ENCODE measurements around the gene RTEL1.
"Not testable (repeated sequence)": the region's sequence is repeated elsewhere in the genome, so short reads cannot be mapped to it uniquely, and the experiment has no call there.

Gene RTEL1

DNA sequence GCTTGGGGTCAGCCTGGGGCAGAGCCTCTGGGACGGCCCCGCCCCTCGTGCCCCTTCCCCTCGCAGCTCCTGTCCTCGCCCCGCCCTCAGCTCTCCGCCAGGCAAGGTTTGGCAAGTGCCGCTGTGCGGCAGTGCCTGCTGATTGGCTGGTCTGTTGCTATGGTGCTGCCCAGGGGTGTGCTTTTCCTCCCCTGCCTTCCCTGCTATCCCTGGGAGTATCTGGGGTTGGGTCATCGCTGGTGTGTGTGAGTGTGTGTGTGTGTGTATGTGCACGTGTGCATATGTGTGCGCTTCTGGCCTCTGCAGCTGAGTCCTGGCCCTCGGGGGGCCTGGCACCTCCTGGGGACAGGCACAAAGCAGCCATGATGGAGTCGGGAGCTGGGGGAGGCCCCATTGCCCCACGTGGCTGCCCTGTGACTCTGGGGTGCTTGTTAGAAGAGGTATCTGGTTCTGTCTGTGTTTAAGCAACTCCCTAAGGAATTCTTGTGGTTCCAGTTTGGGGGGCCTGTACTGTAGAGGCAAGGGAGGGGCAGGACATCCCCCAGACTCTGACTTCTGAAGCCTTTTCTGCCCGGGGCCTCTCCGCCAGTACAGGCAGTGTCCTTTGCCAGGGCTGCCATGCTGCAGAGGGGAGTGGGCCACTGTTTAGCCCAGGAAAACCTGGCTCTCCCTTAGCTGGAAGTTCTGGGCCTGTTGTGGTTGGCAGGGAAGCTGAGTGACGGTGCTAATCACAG, 6.9 kb downstream of the RTEL1 start:
- no peak for DNase-seq (ENCODE audit: low read depth, low spot score)

DNA sequence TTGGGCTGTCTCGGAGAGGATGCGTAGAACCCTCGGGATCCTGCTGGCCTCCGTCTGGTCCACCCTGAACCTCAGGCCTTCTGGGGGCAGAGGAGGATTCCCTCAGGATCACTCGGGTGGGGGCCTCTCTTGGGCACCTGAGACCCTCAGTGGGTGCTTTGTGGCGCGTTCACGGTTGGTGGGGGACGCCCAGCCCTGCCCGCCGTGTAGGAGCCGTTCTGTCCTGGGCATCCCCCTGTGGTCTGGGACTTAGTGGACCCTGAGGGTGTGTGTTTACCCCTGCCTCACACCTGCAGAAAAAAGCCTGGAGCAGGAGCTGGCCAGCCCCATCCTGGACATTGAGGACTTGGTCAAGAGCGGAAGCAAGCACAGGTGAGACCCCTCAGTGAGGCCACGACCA, 7.6 kb downstream of the RTEL1 start:
- DNase-seq (ENCODE audit: low read depth, low spot score): no peak

DNA sequence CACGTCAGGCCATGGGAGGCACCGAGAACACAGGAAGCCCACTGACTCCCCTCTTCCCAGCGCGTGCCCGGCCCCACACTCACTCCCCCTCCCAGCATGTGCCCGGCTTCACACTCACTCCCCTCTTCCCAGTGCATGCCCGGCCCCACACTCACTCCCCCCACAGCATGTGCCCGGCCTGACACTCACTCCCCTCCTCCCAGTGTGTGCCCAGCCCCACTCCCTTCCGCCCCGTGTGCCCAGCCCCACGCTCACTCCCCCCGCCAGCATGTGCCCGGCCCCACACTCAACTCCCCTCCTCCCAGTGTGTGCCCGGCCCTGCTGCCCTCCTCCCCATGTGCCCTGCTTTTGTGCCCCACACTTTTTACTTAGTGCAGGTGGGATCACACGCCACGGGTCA, 9.7 kb downstream of the RTEL1 start:
- DNase-seq (ENCODE audit: low read depth, low spot score): no peak

DNA sequence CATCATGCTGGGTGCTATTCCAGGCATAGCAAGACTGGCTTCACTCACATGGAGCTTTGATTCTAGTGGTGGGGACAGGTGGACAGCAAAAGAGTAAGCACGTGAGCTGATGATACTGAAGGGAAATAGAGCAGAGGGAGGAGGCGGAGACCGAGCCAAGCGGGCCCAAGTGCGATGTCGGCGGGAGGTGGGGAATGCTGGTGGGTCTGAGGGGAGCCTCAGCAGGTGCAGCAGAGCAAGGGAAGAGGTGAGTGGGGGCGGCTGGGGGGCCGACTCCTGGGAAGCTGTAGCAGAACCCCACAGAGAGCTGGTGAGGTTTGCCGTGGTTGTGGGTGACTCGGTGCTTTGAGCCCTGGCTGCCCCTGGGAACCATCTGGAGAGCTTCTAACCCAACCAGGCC, 10.2 kb downstream of the RTEL1 start:
- no peak for DNase-seq (ENCODE audit: low read depth, low spot score)

DNA sequence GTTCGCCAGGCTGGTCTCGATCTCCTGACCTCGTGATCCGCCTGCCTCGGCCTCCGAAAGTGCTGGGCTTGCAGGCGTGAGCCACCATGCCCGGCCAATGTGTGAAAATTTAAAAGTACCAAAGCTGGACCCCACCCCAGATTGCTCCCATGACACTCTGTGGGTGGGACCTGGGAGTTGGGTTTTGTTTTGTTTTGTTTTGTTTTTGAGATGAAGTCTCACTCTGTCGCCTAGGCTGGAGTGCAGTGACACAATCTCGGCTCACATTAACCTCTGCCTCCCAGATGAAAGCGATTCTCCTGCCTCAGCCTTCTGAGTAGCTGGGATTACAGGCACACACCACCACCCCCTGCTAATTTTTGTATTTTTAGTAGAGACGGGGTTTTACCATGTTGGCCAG, 13.6 kb downstream of the RTEL1 start:
- DNase-seq (ENCODE audit: low read depth, low spot score): not testable (repeated sequence)

DNA sequence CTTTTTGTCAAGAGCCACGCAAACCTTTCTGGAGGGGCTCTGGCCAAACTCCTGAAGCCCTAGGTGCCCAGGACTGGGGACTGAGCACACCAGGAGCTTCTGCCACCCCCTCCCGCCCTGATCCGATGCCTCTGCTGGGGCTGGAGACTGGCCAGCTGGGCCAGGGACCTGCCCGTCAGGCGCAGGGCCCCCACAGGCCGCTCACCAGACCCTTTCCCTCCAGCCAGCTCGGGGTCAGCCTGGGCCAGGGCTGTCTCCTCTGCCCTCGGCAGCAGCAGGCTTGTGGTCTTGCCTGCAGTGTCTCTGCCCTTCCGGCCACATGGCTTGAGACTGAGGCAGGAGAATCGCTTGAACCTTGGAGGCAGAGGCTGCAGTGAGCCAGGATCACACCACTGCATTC, 14.6 kb downstream of the RTEL1 start:
- DNase-seq (ENCODE audit: low read depth, low spot score): no peak

DNA sequence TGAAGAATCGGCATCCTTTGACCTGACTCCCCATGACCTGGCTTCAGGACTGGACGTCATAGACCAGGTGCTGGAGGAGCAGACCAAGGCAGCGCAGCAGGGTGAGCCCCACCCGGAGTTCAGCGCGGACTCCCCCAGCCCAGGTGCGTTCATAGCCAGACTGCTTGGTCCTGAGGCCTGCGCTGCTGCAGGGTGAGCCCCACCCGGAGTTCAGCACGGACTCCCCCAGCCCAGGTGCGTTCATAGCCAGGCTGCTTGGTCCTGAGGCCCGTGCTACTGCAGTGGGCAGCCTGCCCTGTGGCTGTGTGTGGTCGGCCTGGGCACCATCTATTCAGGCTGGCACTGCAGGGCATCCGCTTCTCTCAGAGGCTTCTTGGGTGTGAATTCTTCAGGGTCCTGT, 15.8 kb downstream of the RTEL1 start:
- no peak for DNase-seq (ENCODE audit: low read depth, low spot score)

DNA sequence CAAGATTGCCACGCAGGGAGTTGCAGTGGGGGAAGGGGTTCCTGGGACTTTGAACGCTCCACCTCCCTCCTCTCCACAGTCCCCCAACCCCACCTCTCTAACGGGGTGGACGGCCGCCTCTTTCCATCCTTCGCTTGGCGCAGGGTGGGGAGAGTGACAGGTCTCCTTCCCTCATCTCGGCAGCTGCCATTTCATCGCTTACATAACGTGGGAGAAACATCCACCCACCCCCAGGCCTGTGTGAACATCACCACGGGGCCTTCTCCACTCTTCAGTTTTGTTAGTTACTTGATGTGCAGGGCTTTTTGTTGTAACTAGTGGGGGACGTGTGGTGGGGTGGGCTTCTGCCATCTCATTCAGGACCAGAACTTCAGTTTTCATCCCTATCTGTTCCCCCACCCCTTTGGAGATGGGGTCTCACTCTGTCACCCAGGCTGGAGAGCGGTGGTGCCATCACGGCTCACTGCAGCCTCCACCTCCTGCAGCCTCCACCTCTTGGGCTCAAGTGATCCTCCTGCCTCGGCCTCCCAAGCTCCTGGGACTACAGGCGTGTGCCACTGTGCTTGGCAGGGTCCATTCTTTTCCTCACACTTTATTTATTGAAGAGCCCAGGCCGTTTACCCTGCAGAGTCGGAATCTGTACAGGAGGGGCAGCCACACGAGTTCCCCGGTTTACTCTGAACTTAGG, 17.7 kb downstream of the RTEL1 start:
- no peak for DNase-seq (ENCODE audit: low read depth, low spot score)

DNA sequence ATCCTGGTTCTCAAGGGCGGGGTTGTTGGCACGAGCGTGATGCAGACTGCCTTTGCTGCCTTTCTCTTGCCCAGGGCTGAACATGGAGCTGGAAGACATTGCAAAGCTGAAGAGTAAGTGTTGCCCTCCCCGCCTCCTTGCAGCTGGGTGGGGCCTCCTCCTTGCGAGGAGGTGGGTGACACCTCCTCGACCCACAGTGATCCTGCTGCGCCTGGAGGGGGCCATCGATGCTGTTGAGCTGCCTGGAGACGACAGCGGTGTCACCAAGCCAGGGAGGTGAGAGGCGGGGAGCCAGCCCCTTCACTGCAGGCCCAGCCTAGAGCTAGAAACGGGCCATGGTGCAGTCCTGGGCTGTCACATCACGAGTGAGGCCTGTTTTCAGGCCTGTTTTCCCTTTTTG, 20.0 kb downstream of the RTEL1 start:
- no peak for DNase-seq (ENCODE audit: low read depth, low spot score)

DNA sequence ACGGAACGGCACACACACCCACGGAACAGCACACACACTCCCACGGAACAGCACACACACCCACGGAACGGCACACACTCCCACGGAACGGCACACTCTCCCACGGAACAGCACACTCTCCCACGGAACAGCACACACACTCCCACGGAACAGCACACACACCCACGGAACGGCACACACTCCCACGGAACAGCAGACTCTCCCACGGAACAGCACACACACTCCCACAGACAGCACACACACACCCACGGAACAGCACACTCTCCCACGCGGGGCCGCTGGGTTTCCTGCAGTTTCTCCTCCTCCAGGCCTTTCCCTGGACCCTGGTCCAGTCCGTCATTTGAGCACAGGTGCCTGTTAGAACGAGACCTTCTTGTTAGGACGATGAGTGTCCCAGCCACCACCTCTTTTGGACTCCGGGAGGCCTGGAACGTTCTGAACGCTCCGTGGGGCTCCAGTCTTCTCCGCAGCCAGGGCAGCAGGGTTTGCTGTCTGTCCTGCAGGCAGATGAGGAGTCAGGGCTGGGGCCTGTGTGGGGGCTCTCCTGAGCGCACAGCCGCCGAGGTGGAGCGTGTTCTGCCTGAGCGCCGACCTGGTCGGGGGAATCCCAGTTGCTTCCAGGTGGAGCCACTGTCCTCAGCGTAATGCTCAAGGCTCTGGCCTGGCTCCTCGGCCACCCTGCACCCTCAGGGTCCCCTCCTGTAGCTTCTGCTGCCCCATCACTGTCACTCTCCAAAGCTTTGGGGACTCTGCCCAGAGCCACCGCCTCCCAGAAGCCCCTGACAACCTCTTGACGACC, 20.8 kb downstream of the RTEL1 start:
- DNase-seq (ENCODE audit: low read depth, low spot score): no peak

DNA sequence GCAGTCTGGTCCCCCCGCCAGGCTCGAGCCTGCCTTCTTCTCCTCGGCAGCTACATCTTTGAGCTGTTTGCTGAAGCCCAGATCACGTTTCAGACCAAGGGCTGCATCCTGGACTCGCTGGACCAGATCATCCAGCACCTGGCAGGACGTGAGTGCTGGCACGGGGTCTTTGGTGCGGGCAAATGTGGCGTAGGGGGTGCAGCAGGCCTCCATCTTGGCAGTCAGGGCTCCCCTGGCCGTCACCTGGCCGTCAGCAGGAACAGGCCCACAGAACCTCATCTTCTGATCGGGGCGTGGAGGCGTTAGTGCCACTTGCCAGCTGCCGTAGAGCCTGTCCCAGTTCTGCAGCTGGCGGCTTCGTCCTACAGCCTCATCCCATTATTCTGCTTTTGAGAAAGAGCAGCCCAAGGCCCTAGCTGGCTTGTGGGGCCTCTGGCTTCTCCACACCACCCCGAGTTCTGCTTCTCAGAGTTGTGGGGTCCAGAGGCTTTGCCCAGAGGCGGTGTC, 21.7 kb downstream of the RTEL1 start:
- DNase-seq (ENCODE audit: low read depth, low spot score): no peak

DNA sequence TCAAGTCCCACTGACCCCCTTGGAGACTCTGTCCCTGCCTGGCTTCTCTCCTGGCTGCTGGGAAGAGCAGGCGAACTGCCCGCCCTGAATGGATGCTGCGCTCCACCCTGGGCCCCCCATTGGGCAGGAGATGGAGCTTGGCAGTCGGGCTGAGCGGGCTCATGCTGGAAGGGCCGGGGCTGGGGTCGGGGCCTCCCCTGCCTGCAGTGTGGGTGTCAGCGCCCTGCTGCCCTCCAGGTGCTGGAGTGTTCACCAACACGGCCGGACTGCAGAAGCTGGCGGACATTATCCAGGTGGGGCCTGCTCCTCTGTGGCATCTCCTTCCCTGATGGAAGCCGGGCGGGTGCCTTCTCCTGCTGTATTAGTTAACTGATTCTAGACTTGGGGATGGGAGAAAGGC, 22.3 kb downstream of the RTEL1 start:
- DNase-seq (ENCODE audit: low read depth, low spot score): no peak

DNA sequence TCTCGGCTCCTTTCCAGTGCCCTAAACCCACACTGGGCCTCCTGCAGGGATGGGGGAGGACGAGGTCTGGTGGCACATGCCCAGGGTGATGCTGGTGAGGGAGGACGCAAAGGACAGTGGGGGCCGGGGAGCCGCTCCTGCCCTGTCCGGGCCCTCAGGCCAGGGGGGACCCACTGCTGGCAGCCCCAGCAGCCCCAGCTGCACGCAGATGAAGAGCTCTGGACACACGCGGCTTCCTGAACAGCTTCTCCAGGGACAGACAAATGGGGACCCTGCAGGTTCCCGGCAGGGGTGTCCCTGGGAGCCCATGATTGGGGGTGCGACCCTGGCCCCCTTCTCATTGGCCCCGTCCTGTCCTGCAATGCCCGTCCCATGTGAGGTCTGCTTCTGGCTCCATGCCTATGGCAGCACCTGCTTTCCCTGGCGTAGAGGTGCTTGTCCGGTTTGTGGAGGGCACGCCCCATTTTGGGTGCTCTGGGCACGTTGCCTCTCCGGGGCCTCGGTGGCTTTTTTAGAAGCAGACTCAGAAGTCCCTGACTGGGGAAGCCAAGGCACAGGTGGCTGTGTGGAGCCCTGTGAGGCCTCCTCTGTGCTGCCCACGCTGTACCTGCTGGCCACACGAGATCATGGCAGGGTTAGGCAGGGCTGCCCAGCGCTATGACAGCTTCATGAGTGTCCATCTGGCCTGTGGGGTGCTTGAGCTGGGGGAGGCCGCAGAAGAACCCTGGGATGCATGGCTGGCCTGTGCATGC, 22.9 kb downstream of the RTEL1 start:
- no peak for DNase-seq (ENCODE audit: low read depth, low spot score)

DNA sequence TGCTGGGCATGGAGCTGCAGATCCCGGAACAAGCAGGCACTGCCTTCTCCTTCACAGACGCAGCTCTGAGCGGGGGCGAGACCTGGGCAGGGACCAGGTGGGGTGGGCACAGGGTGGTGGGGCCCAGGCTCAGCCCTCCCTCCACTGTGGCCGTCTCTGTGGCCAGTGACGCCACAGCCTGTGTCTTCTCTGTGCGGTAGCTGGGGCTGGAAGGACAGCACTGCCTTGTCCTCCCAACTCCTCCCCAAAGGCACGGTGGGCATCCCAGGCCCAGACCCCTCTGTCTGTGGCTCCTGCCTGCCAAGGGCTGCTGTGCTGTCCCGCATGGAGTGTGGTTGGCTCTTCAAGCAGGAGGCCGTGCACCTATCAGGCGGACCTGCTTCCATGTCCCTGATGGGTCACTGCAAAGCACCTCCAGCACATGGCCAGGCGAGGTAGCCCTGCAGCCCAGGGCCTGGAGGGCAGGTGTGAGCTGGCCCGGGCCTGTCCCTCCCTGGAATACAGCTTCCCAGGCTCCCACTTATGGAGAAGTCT, 23.6 kb downstream of the RTEL1 start:
- no peak for DNase-seq (ENCODE audit: low read depth, low spot score)

DNA sequence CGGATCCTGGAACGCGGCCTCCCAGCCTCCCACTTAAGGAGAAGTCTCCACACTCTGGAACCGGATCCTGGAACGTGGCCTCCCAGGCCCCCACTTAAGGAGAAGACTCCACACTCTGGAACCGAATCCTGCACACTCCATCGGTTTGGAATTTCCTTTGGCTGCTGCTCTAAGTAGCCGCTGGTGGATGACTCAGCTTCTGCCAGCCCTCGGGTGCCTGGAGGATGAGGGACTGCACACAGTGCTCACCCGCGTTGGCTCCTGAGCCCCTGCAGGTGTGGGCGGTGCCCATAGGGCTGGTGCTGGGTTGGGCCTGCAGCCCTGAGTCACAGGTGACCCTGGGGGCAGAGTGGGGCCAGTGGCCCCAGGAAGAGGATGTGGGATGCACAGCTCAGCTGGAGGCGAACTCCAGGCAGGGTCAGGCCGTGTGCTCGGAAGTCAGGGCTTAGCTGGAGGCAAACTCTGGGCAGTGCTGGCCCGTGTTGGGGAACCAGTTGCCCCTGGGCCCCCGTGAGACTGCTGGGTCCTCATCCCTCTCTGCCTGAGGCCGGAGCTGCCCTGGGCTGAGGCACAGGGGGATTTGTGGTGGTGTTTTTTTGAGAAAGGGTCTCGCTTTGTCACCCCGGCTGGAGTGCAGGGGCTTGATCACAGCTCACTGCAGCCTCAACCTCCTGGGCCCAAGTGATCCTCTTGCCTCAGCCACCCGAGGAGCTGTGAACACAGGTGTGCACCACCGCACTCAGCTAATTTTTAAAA, 24.4 kb downstream of the RTEL1 start:
- peak; percentile 67 for DNase-seq (ENCODE audit: low read depth, low spot score)

DNA sequence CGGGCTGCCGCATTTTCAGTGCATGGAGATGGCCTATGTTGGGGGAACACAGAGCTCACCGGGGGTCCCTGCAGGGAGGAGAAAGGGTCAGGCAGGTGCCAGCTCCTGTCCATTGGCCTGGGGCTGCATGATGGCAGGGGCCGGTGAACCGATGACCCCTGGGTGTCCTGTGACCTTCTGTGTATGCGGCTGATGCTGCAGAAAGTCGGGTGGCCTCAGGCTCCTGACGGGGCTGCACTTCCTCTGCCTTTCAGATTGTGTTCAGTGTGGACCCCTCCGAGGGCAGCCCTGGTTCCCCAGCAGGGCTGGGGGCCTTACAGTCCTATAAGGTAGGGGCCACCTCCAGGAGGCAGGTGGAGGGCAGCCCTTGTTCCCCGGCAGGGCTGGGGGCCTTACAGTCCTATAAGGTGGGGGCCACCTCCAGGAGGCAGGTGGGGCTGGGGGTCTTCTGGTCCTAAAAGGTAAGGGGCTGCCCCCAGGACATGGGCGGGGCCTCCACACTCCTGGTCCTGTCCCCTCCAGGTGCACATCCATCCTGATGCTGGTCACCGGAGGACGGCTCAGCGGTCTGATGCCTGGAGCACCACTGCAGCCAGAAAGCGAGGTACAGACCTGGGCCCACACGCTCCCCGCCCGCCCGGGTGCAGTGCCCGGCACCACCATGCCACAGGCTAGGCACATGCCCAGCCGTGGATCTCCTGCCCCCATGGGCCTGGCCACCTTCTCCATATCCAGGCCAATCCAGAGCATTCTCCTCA, 27.3 kb downstream of the RTEL1 start:
- DNase-seq (ENCODE audit: low read depth, low spot score): no peak

DNA sequence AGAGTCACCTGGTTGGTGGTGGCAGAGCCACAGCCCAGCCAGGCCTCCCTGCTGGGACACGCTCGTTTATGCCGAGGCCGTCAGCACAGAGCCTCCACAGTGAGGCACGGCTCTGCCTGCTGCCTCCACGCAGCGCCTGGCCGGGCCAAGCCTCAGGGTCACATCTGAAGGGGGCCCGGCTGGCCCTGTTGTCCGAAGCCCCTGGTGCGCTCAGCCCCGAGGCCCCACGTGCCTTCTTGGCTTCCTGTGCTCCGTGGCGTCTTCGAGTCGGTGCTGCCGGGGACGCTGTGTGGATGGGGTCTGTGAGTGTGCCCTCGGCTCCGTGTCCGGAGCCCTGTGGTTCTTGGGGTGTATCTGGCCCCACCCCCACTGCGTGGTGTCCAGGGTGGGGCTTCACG, 28.0 kb downstream of the RTEL1 start:
- no peak for DNase-seq (ENCODE audit: low read depth, low spot score)

DNA sequence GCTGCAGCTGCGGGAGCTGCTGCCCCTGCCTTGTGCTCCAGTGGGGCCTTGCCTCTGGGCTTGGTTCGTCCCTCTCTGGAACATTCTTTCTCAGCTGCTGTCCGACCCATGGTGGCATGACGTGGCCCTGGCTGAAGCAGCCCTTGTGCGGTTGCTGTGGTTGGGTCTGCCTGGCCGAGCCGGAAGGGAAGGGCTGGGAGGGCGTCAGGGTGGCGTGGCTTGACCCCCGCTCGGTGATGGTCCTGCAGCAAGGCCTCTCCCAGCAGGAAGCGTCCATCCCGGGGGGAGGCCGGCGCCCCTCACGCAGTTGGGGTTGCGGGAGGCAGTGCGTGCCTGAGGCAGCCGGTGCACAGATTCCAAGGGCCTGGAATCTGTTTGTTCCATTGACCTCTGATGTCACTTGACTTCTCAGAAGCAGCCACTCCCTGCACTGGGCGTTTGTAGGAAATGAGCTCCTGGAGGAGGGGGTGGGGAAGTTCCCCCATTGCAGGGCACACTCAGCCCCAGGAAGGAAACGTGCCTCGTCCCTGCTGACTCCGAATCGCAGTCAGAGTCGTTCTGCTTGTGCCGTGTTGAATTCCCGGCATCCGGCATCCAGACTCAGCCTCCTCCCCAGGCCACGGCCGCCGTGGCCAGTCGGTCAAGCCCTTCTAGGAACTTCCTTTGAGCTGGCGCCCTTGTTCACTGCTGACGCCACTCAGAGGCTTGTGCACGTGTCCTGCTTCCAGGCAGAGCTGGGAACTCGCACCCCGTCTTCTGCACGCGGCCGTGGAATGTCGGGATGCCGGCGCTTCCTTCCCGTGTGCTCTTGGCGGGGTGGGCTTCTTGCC, 28.6 kb downstream of the RTEL1 start:
- DNase-seq (ENCODE audit: low read depth, low spot score): peak; percentile 49

Data from brain pericyte (primary cell).